GM12872 (cell line): ENCODE measurements around the gene PRCP.

Experiments
- TF ChIP-seq, protein P1 (sequence below): IDR thresholded peaks from 3 replicates; pipeline ENCODE4 v1.5.1; 2011; ENCODE audit warnings: low read depth, mild to moderate bottlenecking, low read length, moderate library complexity; ENCODE audit not compliant: insufficient read depth

The PRCP gene

GRCh38 chr11:82845356-82846353 is 54.6 kb downstream of the PRCP start:
- TF ChIP-seq, protein P1, sequence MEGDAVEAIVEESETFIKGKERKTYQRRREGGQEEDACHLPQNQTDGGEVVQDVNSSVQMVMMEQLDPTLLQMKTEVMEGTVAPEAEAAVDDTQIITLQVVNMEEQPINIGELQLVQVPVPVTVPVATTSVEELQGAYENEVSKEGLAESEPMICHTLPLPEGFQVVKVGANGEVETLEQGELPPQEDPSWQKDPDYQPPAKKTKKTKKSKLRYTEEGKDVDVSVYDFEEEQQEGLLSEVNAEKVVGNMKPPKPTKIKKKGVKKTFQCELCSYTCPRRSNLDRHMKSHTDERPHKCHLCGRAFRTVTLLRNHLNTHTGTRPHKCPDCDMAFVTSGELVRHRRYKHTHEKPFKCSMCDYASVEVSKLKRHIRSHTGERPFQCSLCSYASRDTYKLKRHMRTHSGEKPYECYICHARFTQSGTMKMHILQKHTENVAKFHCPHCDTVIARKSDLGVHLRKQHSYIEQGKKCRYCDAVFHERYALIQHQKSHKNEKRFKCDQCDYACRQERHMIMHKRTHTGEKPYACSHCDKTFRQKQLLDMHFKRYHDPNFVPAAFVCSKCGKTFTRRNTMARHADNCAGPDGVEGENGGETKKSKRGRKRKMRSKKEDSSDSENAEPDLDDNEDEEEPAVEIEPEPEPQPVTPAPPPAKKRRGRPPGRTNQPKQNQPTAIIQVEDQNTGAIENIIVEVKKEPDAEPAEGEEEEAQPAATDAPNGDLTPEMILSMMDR: no peak

DNA sequence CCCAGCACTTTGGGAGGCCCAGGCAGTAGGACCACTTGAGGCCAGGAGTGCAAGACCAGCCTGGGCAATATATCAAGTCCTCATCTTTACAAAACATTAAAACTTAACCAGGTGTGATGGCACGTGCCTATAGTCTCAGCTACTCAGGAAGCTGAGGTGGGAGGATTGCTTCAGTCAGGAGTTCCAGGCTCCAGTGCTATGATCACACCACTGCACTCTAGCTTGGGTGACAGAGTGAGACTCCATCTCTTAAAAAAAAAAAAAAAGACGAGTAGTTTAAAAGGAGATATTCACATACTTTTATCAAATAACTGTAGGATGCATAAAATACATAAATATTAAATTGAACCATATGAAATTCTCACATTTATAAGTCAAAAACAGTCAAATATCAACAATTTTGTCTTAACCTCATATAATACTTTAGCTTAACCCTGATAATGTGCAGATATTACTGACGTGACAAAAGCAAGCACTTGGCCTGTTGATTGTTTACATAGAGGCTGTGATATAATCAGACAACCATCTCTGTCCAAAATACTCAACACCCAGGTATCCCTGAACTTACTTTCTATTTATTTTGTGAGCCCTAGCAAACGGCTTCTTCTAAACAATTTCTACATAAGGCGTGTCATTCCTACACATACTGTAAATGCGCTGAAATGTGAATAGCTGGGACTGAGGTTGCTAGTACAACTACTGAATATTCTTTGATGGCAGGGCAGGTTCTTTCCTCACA is 57.0 kb downstream of the PRCP start:
- TF ChIP-seq, protein P1: no peak

DNA sequence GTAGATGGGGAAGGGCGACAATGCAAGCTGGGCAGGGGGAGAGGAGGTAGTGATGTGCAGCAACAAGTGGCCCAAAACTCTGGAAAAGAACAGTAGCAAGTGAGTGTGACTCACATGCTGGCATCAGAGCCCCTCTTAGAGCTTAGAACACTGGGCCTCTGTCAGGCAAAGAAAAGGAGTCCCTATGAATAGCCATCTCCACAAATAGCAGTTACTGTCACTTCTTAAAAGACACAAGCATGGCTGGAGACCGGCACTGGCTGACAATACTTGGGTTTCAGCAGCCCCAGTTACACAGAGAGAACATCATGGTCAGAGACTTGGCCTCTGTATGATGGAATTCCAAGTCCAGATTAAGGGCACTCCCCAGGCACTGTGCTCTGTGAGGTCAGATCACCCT is 58.2 kb downstream of the PRCP start:
- TF ChIP-seq, protein P1: no peak

GRCh38 chr11:82837650-82838049 is 62.6 kb downstream of the PRCP start:
- TF ChIP-seq, protein P1: no peak

DNA sequence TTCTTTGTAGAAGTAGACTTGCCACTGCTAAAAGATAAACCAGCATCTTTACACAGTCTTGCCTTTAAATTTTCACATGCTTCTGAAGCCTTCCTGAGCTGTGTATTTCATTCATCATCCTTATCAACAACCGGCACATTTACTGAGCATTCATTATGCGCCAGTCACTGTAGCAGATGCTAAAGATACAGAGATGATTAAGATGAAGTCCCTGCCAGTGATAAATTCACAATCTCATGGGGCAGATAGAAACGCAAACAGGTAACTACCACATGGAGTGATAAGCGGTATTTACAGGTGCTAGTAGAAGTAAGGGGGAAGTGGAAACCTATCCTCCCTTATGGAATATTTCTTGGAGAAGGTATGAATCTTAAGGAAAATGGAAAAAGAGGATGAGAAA is 67.2 kb downstream of the PRCP start:
- TF ChIP-seq, protein P1: no peak

GRCh38 chr11:82831364-82831763 is 68.9 kb downstream of the PRCP start:
- TF ChIP-seq, protein P1: no peak

DNA sequence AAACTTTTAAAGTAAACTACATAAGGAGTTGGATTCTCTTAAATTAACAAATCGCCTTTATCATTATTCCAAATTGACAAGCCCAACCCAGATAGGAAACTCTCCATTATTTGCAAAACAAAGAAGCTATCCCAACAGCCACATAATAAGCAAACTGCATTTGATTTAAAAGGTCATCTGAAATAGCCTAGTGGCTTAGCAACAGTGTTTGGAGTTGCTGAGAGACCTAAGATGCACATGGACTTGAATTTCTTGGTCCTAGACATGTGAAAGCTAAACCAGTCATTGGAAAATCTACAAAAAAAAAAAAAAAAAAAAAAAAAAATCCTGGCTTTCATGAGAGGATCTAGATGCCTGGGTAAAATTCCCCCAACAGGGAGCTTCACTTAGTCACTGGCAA is 69.5 kb downstream of the PRCP start:
- TF ChIP-seq, protein P1: no peak
